Heart left ventricle (tissue), 16 donors: ENCODE measurements around the gene LRRC37B. TPM values are rescaled to one million over a fixed set of nuclear protein-coding genes. Genes with fewer than 3 reads are reported as not detected.

ENCODE experiments used
- ATAC-seq, 4 donors: fragments of 200-7000 bp; cut with Tn5 transposase; one replicate each; pipeline ENCODE4 v1.9.1; 2020 to 2022; ENCODE audit warnings: moderate library complexity in 4 of 4, mild to moderate bottlenecking in 3 of 4, moderate number of reproducible peaks in 1 of 4
- DNase-seq, 5 donors: peaks; one replicate each; pipeline ENCODE4 v3.0.0-alpha.2; 2020
- H3K27ac ChIP-seq, 12 donors: fragments of 200-600 bp; sonication (generic) in 4 of 12; one replicate each; pipeline versions ENCODE4 v1.5.0 to v1.8.0; 2016 to 2022; ENCODE audit warnings: mild to moderate bottlenecking in 2 of 12
- H3K27me3 ChIP-seq, 9 donors: fragments of 200-600 bp; sonication (generic) in 2 of 9; one replicate each; pipeline versions ENCODE4 v1.5.1 to v1.8.0; 2016 to 2022; ENCODE audit warnings: mild to moderate bottlenecking in 3 of 9
- H3K36me3 ChIP-seq, 9 donors: fragments of 200-600 bp; sonication (generic) in 2 of 9; one replicate each; pipeline versions ENCODE4 v1.5.0 to v1.8.0; 2018 to 2022; ENCODE audit warnings: mild to moderate bottlenecking in 2 of 9
- H3K4me1 ChIP-seq, 12 donors: fragments of 200-600 bp; sonication (generic) in 4 of 12; one replicate each; pipeline versions ENCODE4 v1.5.0 to v1.8.0; 2016 to 2022; ENCODE audit warnings: mild to moderate bottlenecking in 3 of 12
- H3K4me3 ChIP-seq, 12 donors: fragments of 200-600 bp; sonication (generic) in 4 of 12; one replicate each; pipeline versions ENCODE4 v1.5.0 to v1.8.0; 2017 to 2022; ENCODE audit warnings: mild to moderate bottlenecking in 9 of 12, moderate library complexity in 4 of 12
- H3K9me3 ChIP-seq, 12 donors: fragments of 200-600 bp; sonication (generic) in 4 of 12; one replicate each; pipeline versions ENCODE4 v1.5.0 to v1.8.0; 2016 to 2022; ENCODE audit warnings: mild to moderate bottlenecking in 1 of 12
- CTCF ChIP-seq, 12 donors: fragments of 200-600 bp; sonication (generic) in 4 of 12; IDR thresholded peaks; one replicate each; pipeline versions ENCODE4 v1.5.0 to v1.8.0; 2018 to 2022; ENCODE audit warnings: antibody characterized with exemption in 12 of 12, mild to moderate bottlenecking in 5 of 12
- POLR2A ChIP-seq, 2 donors: fragments of 450-650 bp; IDR thresholded peaks; one replicate each; pipeline ENCODE4 v1.6.1; 2017; ENCODE audit warnings: antibody characterized with exemption in 2 of 2, mild to moderate bottlenecking in 2 of 2, moderate library complexity in 2 of 2
- WGBS, 4 donors: extraction: QIAGEN DNeasy Blood & Tissue Kit in 2 of 4; methylation state at CpG; one replicate each; pipeline versions ENCODE4 v1.1.5 to v1.1.7; 2013 to 2018; 5-methylcytosine and 5-hydroxymethylcytosine counted together
- intact Hi-C, 10 donors: fragments of 100-400 bp; cut with DNase I; formaldehyde crosslinking; loops; one replicate each; pipeline versions ENCODE4 v1.11.1 to v1.14.2; 2022
- polyA plus RNA-seq, 2 donors: library from polyadenylated mRNA; stranded (reverse); fragments of 200-250 nt; gene quantifications; one replicate each; pipeline ENCODE4 v1.2.3, GENCODE V29; 2013
- total RNA-seq, 9 donors: library from RNA; depleted of rRNA in 2 of 9; stranded (reverse); fragments of >200 nt in 2 of 9; fragmentation: NEBNext Ultra II Directional in 3 of 9; extraction: Animal tissue kit (Norgen Biotek cat#: 25700) in 3 of 9; gene quantifications; one replicate each; pipeline versions ENCODE4 v1.1.0 to v1.2.4, GENCODE V29; 2016 to 2023
- donor health status: ischemic (EF 13 %, LVEDD 7.1; RV severe dilation, severe dysfunction).
- donor health status: healthy with polysubstance abuse.
- donor health status: DM: no; HTN: yes; CAD: no.
- donor health status: DM: no; HTN: no; CAD: no.
- donor health status: ischemic (EF 25% LVEDD 6.9; RV normal size, moderate dysfunction).
- donor health status: ischemic (EF 25% LVEDD 5.7; RV mildly dilated, moderate dysfunction).
- donor health status: healthy.
- donor health status: DM: yes; HTN: yes; CAD: no.
- donor health status: ischemic (EF 35%, LVEDD 5.7; RV mildly dilated, moderate dysfunction).
- donor health status: nonischemic (EF 11% LVEDD 7.7; RV severe dilation, severe dysfunction).
- donor health status: DM: yes; HTN: yes; CAD: no.
- donor health status: PGD.
- donor health status: ischemic (EF 29% LVEDD 5.4; RV normal size, mild dysfunction).
- donor health status: nonischemic (EF 23%, LVEDD 6.1; RV moderate dilation, normal function).

LRRC37B gene
- total and polyA plus RNA-seq, 11 donors: 2.3 to 10.6 (median 3.2) TPM

- intact Hi-C loops: no loop called here
- no peak overlapping the region for H3K27ac ChIP-seq
- no peak for ATAC-seq
- no peak for DNase-seq
- no peak overlapping the region for H3K4me3 ChIP-seq
- TF ChIP-seq POLR2A (IDR thresholded peaks at IDR 0.05): no peak
- no peak for TF ChIP-seq CTCF (IDR thresholded peaks at IDR 0.05)
- H3K9me3 ChIP-seq: no peaks in the 10 kb centered on the region
- H3K27me3 ChIP-seq: no peaks in the 10 kb centered on the region
- no peaks in the 10 kb centered on the region for H3K4me1 ChIP-seq
- 92 to 96% (median 95%) methylated on average over 6 of the region's 6 CpGs for WGBS, 4 donors
- peaks cover 0 to 94% (median 90%) of the 10 kb centered on the region in 9 donors for H3K36me3 ChIP-seq
Measured at GRCh38 chr17:31997005-31997404, 10.2 kb upstream of the LRRC37B start.

GRCh38 chr17:32007463-32008298, 498 bp downstream of the LRRC37B start:
- ATAC-seq (peak in 3 of 4 donors; percentile 40 to 77 (median 76)), DNase-seq (peak in 3 of 5 donors; percentile 32 to 43 (median 33))

GRCh38 chr17:32009262-32009542, 2.0 kb downstream of the LRRC37B start:
- ATAC-seq (no peak), DNase-seq (no peak)
- no peaks in the 10 kb centered on the region for H3K27me3 ChIP-seq
- intact Hi-C loops: loop anchor here in 5 of 10 donors (5.0 to 10.0 kb wide), 3 partner anchors 126 to 133 kb away; partner anchors contain the start of gene RHOT1 (in 1 of the 5)
- no peaks in the 10 kb centered on the region for H3K36me3 ChIP-seq
- peaks cover 0 to 33% (median 17%) of the 10 kb centered on the region in 12 donors for H3K4me1 ChIP-seq
- no peaks in the 10 kb centered on the region for H3K9me3 ChIP-seq
- TF ChIP-seq CTCF (IDR thresholded peaks at IDR 0.05) (no peak), POLR2A (IDR thresholded peaks at IDR 0.05) (no peak)
- 88 to 97% (median 94%) methylated on average over 2 of the region's 2 CpGs for WGBS, 4 donors
- H3K4me3 ChIP-seq: peak overlapping the region in 6 of 12 donors; percentile 75 to 96 (median 86)
- no peak overlapping the region for H3K27ac ChIP-seq

More at GRCh38 chr17:32007463-32008298, 498 bp downstream of the LRRC37B start:
- WGBS, 4 donors: 0 to 2% (median 1%) methylated on average over 28 to 80 of the region's 80 CpGs
- peak overlapping the region; percentile 62 to 92 (median 84) for H3K27ac ChIP-seq
- intact Hi-C loops: loop anchor here in 9 of 10 donors (2.0 to 10.0 kb wide), 5 partner anchors 127 to 135 kb away; partner anchors contain the start of gene RHOT1 (in 2 of the 9)
- TF ChIP-seq POLR2A (IDR thresholded peaks at IDR 0.05): no peak
- peak in 3 of 12 donors; percentile 2 to 23 (median 4) for TF ChIP-seq CTCF (IDR thresholded peaks at IDR 0.05)
- H3K9me3 ChIP-seq: no peaks in the 10 kb centered on the region
- H3K36me3 ChIP-seq: no peaks in the 10 kb centered on the region
- peaks cover 0 to 40% (median 17%) of the 10 kb centered on the region in 12 donors for H3K4me1 ChIP-seq
- peak overlapping the region; percentile 74 to 99 (median 82) for H3K4me3 ChIP-seq
- H3K27me3 ChIP-seq: no peaks in the 10 kb centered on the region

DNA sequence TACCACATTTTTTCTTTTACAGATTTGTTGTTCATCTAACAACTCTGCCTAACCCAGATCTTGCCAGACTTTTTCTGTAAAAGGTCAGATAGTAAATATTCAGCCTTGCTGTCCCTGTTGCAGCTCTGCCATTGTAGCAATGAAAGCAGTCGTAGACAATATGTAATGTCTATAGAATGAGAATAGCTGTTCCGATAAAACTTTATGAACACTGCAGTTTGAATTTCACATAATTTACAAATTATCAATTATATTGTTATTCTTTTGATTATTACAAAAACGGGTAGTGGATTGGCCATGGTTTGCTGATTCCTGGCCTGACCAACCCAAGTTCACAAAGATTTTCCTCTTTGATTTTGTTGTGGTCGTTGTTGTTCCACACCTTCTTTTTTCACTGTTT, 2.9 kb downstream of the LRRC37B start:
- H3K4me3 ChIP-seq: no peak overlapping the region

More for the DNA sequence above, 2.9 kb downstream of the LRRC37B start:
- 80 to 92% (median 88%) methylated on average over 4 of the region's 4 CpGs for WGBS, 4 donors
- H3K4me1 ChIP-seq: peaks cover 0 to 33% (median 17%) of the 10 kb centered on the region in 12 donors
- no peaks in the 10 kb centered on the region for H3K36me3 ChIP-seq
- DNase-seq: no peak
- ATAC-seq: no peak
- no peaks in the 10 kb centered on the region for H3K9me3 ChIP-seq
- H3K27ac ChIP-seq: no peak overlapping the region
- TF ChIP-seq POLR2A (IDR thresholded peaks at IDR 0.05): no peak
- intact Hi-C loops: no loop called here
- H3K27me3 ChIP-seq: no peaks in the 10 kb centered on the region
